ENCODE measurements around the gene WNT9B. TPM values are rescaled to one million over a fixed set of nuclear protein-coding genes. Genes with fewer than 3 reads are reported as not detected.

The WNT9B gene
- total RNA-seq, 4 donors from 2014 or later = not detected

- TF ChIP-seq POLR2A (IDR thresholded peaks at IDR 0.05) = no peak
- Histone ChIP-seq H3K4me1 (peaks cover 11 to 18% (median 17%) of the 10 kb centered on the region in 4 donors), H3K36me3 (no peaks in the 10 kb centered on the region), H3K27ac (no peak overlapping the region), H3K4me3 (no peak overlapping the region), H3K27me3 (peaks cover 83% of the 10 kb centered on the region), H3K9me3 (no peaks in the 10 kb centered on the region)
- intact Hi-C loops (cut with DNase I; ENCODE audit: low total_unique reads) (no loop called here), in situ Hi-C loops (cut with MboI; ENCODE audit: low pct_ligation_motif_present in 1 of 4, low pct_unique_long_range_greater_than_20kb in 1 of 4, low sequenced_read_pairs in 3 of 4) (no loop called here)
- 39 to 63% methylated on average over 5 to 13 of the region's 13 CpGs for WGBS, 2 donors (ENCODE audit: low coverage in 1 of 2)
- DNase-seq = no peak
These were observed 30.6 kb upstream of the WNT9B start for GRCh38 chr17:46820592-46821450.

GRCh38 chr17:46821482-46822387, 29.6 kb upstream of the WNT9B start:
- Histone ChIP-seq H3K27ac (no peak overlapping the region), H3K36me3 (no peaks in the 10 kb centered on the region), H3K4me1 (peaks cover 11 to 18% (median 17%) of the 10 kb centered on the region in 4 donors), H3K27me3 (peaks cover 75% of the 10 kb centered on the region), H3K4me3 (no peak overlapping the region), H3K9me3 (no peaks in the 10 kb centered on the region)
- 34 to 41% methylated on average over 9 to 31 of the region's 31 CpGs for WGBS, 2 donors (ENCODE audit: low coverage in 1 of 2)
- DNase-seq = no peak
- in situ Hi-C loops (cut with MboI; ENCODE audit: low pct_ligation_motif_present in 1 of 4, low pct_unique_long_range_greater_than_20kb in 1 of 4, low sequenced_read_pairs in 3 of 4) = no loop called here
- intact Hi-C loops (cut with DNase I; ENCODE audit: low total_unique reads) = no loop called here
- TF ChIP-seq CTCF (IDR thresholded peaks at IDR 0.05) = no peak
- no peak for TF ChIP-seq POLR2A (IDR thresholded peaks at IDR 0.05)
- no peak for TF ChIP-seq EP300 (IDR thresholded peaks at IDR 0.05; ENCODE audit: low read depth)
- no peak for TF ChIP-seq POLR2AphosphoS5 (IDR thresholded peaks at IDR 0.05)

- no peaks in the 10 kb centered on the region for H3K36me3 ChIP-seq
- H3K27me3 ChIP-seq = peaks cover 68% of the 10 kb centered on the region
- H3K4me1 ChIP-seq = peaks cover 11 to 18% (median 17%) of the 10 kb centered on the region in 4 donors
- TF ChIP-seq POLR2A (IDR thresholded peaks at IDR 0.05) (no peak), EP300 (IDR thresholded peaks at IDR 0.05; ENCODE audit: low read depth) (no peak), CTCF (IDR thresholded peaks at IDR 0.05) (peak; percentile 40 to 65 (median 51)), POLR2AphosphoS5 (IDR thresholded peaks at IDR 0.05) (no peak)
- intact Hi-C loops (cut with DNase I; ENCODE audit: low total_unique reads) (no loop called here), in situ Hi-C loops (cut with MboI; ENCODE audit: low pct_ligation_motif_present in 1 of 4, low pct_unique_long_range_greater_than_20kb in 1 of 4, low sequenced_read_pairs in 3 of 4) (no loop called here)
- peak; percentile 14 for DNase-seq
- H3K27ac ChIP-seq = no peak overlapping the region
- no peaks in the 10 kb centered on the region for H3K9me3 ChIP-seq
- H3K4me3 ChIP-seq = no peak overlapping the region
- WGBS, 2 donors (ENCODE audit: low coverage in 1 of 2) = 3 to 22% methylated on average over 8 to 20 of the region's 35 CpGs
These were observed 28.9 kb upstream of the WNT9B start for GRCh38 chr17:46822388-46822921.

GRCh38 chr17:46823657-46824056, 27.7 kb upstream of the WNT9B start:
- Histone ChIP-seq H3K27ac (no peak overlapping the region), H3K27me3 (peaks cover 60% of the 10 kb centered on the region), H3K4me3 (no peak overlapping the region), H3K9me3 (no peaks in the 10 kb centered on the region), H3K4me1 (peaks cover 9 to 11% (median 11%) of the 10 kb centered on the region in 4 donors), H3K36me3 (no peaks in the 10 kb centered on the region)
- no peak for DNase-seq
- TF ChIP-seq CTCF (IDR thresholded peaks at IDR 0.05) (no peak), POLR2A (IDR thresholded peaks at IDR 0.05) (no peak), POLR2AphosphoS5 (IDR thresholded peaks at IDR 0.05) (no peak), EP300 (IDR thresholded peaks at IDR 0.05; ENCODE audit: low read depth) (no peak)
- WGBS, 2 donors (ENCODE audit: low coverage in 1 of 2) = 75 to 79% methylated on average over 4 to 8 of the region's 8 CpGs
- intact Hi-C loops (cut with DNase I; ENCODE audit: low total_unique reads) = no loop called here
- in situ Hi-C loops (cut with MboI; ENCODE audit: low pct_ligation_motif_present in 1 of 4, low pct_unique_long_range_greater_than_20kb in 1 of 4, low sequenced_read_pairs in 3 of 4) = no loop called here
